K562 (cell line): ENCODE results near the gene DNASE1L2. TPM values are rescaled to one million over a fixed set of nuclear protein-coding genes. Genes with fewer than 3 reads are reported as not detected.
A peak's percentile ranks its signal among the peaks of the same experiment; 100 is the strongest.

Experiments used
- CBFB ChIP-seq: sonication (generic); formaldehyde crosslinking; IDR thresholded peaks from 2 replicates; pipeline ENCODE4 v1.4.0; 2020; ENCODE audit warnings: mild to moderate bottlenecking, missing genetic modification reagents
- HDGF ChIP-seq: fragments of 450-650 bp; IDR thresholded peaks from 2 replicates; pipeline ENCODE4 v1.6.1; 2016
- NFIX ChIP-seq: fragments of 250-450 bp; sonication (Bioruptor Pico); IDR thresholded peaks from 2 replicates; pipeline ENCODE4 v1.4.0; 2020; ENCODE audit warnings: low read depth, mild to moderate bottlenecking, moderate library complexity
- NR4A1 ChIP-seq, 2 experiments: fragments of 250-450 bp in 1 of 2; fragments of 450-650 bp in 1 of 2; sonication (Bioruptor Pico) in 1 of 2; IDR thresholded peaks; 2 replicates each; pipeline versions ENCODE4 v1.4.0 to v1.6.1; 2016 to 2020; ENCODE audit warnings: mild to moderate bottlenecking in 2 of 2, missing compliant biosample characterization in 1 of 2, missing genetic modification characterization in 1 of 2, moderate library complexity in 1 of 2
- POLR2B ChIP-seq: fragments of 450-650 bp; IDR thresholded peaks from 2 replicates; pipeline ENCODE4 v1.6.1; 2018; ENCODE audit warnings: low read depth; ENCODE audit not compliant: partially characterized antibody
- POLR2G ChIP-seq: fragments of 200-400 bp; formaldehyde crosslinking; IDR thresholded peaks from 2 replicates; pipeline ENCODE4 v1.6.1; 2017; ENCODE audit warnings: low read depth, mild to moderate bottlenecking, antibody characterized with exemption, low read length, moderate library complexity
- RFX7 ChIP-seq: fragments of 250-450 bp; sonication (Bioruptor Pico); IDR thresholded peaks from 2 replicates; pipeline ENCODE4 v1.5.1; 2021; ENCODE audit warnings: mild to moderate bottlenecking
- SNIP1 ChIP-seq: fragments of 450-650 bp; IDR thresholded peaks from 2 replicates; pipeline ENCODE4 v1.7.1; 2017; ENCODE audit warnings: low read depth, mild to moderate bottlenecking
- U2AF1 ChIP-seq: fragments of 200-400 bp; formaldehyde crosslinking; optimal IDR thresholded peaks from 2 replicates; pipeline ENCODE3; 2017; ENCODE audit warnings: mild to moderate bottlenecking, low read depth, low read length, moderate library complexity
- ZNF408 ChIP-seq: fragments of 250-450 bp; sonication (Bioruptor Pico); IDR thresholded peaks from 2 replicates; pipeline ENCODE4 v1.4.0; 2020; ENCODE audit warnings: low read depth, mild to moderate bottlenecking, moderate library complexity
- ZNF445 ChIP-seq: fragments of 250-450 bp; sonication (Bioruptor Pico); IDR thresholded peaks from 2 replicates; pipeline ENCODE4 v1.4.0; 2020; ENCODE audit warnings: low read depth, mild to moderate bottlenecking, moderate library complexity
- polyA plus RNA-seq, 8 experiments: library from polyadenylated mRNA; depleted of rRNA in 4 of 8; stranded (reverse) in 5 of 8; unstranded in 3 of 8; fragments of >200 nt; fragmentation: Nextera tagmentation in 2 of 8; fragmentation: Illumina TruSeq in 1 of 8; extraction: Ambion mirVana in 2 of 8; extraction: Trizol in 1 of 8; gene quantifications; 2 replicates each; pipeline versions ENCODE4 v1.2.1 to v1.2.3, GENCODE V29; 2011 to 2014; ENCODE audit warnings: inconsistent platforms in 1 of 8, missing spikeins in 1 of 8
- total RNA-seq, 7 experiments: library from RNA; depleted of rRNA in 6 of 7; stranded (reverse); fragments of >200 nt in 6 of 7; fragmentation: Illumina TruSeq in 2 of 7; extraction: Trizol in 2 of 7; gene quantifications; 2 replicates each; pipeline versions ENCODE4 v1.2.1 to v1.2.3, GENCODE V29; 2011 to 2021; ENCODE audit warnings: low replicate concordance in 1 of 7
- TF ChIP-seq, protein P1 (sequence below): fragments of 450-650 bp; IDR thresholded peaks from 2 replicates; pipeline ENCODE4 v1.6.1; 2016; ENCODE audit warnings: mild to moderate bottlenecking, moderate library complexity
- TF ChIP-seq, protein P2 (sequence below): sonication (generic); formaldehyde crosslinking; IDR thresholded peaks from 2 replicates; pipeline ENCODE4 v1.8.1; 2023; ENCODE audit warnings: mild to moderate bottlenecking, missing genetic modification reagents

The DNASE1L2 gene
- total and polyA plus RNA-seq, 9 of the 15 experiments (the other 6 are each of a cell fraction or from before 2014, with no cell fraction given), result 0.08 to 2.7 (median 1.7) TPM; not detected in 1

GRCh38 chr16:2204416-2205103 lies 31.7 kb upstream of the DNASE1L2 start (continued):
- TF ChIP-seq, protein P1, sequence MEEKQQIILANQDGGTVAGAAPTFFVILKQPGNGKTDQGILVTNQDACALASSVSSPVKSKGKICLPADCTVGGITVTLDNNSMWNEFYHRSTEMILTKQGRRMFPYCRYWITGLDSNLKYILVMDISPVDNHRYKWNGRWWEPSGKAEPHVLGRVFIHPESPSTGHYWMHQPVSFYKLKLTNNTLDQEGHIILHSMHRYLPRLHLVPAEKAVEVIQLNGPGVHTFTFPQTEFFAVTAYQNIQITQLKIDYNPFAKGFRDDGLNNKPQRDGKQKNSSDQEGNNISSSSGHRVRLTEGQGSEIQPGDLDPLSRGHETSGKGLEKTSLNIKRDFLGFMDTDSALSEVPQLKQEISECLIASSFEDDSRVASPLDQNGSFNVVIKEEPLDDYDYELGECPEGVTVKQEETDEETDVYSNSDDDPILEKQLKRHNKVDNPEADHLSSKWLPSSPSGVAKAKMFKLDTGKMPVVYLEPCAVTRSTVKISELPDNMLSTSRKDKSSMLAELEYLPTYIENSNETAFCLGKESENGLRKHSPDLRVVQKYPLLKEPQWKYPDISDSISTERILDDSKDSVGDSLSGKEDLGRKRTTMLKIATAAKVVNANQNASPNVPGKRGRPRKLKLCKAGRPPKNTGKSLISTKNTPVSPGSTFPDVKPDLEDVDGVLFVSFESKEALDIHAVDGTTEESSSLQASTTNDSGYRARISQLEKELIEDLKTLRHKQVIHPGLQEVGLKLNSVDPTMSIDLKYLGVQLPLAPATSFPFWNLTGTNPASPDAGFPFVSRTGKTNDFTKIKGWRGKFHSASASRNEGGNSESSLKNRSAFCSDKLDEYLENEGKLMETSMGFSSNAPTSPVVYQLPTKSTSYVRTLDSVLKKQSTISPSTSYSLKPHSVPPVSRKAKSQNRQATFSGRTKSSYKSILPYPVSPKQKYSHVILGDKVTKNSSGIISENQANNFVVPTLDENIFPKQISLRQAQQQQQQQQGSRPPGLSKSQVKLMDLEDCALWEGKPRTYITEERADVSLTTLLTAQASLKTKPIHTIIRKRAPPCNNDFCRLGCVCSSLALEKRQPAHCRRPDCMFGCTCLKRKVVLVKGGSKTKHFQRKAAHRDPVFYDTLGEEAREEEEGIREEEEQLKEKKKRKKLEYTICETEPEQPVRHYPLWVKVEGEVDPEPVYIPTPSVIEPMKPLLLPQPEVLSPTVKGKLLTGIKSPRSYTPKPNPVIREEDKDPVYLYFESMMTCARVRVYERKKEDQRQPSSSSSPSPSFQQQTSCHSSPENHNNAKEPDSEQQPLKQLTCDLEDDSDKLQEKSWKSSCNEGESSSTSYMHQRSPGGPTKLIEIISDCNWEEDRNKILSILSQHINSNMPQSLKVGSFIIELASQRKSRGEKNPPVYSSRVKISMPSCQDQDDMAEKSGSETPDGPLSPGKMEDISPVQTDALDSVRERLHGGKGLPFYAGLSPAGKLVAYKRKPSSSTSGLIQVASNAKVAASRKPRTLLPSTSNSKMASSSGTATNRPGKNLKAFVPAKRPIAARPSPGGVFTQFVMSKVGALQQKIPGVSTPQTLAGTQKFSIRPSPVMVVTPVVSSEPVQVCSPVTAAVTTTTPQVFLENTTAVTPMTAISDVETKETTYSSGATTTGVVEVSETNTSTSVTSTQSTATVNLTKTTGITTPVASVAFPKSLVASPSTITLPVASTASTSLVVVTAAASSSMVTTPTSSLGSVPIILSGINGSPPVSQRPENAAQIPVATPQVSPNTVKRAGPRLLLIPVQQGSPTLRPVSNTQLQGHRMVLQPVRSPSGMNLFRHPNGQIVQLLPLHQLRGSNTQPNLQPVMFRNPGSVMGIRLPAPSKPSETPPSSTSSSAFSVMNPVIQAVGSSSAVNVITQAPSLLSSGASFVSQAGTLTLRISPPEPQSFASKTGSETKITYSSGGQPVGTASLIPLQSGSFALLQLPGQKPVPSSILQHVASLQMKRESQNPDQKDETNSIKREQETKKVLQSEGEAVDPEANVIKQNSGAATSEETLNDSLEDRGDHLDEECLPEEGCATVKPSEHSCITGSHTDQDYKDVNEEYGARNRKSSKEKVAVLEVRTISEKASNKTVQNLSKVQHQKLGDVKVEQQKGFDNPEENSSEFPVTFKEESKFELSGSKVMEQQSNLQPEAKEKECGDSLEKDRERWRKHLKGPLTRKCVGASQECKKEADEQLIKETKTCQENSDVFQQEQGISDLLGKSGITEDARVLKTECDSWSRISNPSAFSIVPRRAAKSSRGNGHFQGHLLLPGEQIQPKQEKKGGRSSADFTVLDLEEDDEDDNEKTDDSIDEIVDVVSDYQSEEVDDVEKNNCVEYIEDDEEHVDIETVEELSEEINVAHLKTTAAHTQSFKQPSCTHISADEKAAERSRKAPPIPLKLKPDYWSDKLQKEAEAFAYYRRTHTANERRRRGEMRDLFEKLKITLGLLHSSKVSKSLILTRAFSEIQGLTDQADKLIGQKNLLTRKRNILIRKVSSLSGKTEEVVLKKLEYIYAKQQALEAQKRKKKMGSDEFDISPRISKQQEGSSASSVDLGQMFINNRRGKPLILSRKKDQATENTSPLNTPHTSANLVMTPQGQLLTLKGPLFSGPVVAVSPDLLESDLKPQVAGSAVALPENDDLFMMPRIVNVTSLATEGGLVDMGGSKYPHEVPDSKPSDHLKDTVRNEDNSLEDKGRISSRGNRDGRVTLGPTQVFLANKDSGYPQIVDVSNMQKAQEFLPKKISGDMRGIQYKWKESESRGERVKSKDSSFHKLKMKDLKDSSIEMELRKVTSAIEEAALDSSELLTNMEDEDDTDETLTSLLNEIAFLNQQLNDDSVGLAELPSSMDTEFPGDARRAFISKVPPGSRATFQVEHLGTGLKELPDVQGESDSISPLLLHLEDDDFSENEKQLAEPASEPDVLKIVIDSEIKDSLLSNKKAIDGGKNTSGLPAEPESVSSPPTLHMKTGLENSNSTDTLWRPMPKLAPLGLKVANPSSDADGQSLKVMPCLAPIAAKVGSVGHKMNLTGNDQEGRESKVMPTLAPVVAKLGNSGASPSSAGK, result 0 out of 2 replicates have a peak, but pooled peaks have one; percentile 47
- TF ChIP-seq HDGF (0 out of 2 replicates have a peak, but pooled peaks have one; percentile 41), U2AF1 (peak; percentile 3), SNIP1 (no peak), CBFB (CRISPR knock-in tag) (no peak), POLR2B (no peak), ZNF445 (CRISPR knock-in tag) (no peak), POLR2G (no peak), RFX7 (0 out of 2 replicates have a peak, but pooled peaks have one; percentile 40), ZNF408 (CRISPR knock-in tag) (no peak), NR4A1 (CRISPR knock-in tag; IDR thresholded peaks at IDR 0.05) (0 out of 2 replicates have a peak, but pooled peaks have one; percentile 20), NR4A1 (tag; IDR thresholded peaks at IDR 0.05) (no peak), NFIX (CRISPR knock-in tag) (no peak)
- TF ChIP-seq, protein P2, sequence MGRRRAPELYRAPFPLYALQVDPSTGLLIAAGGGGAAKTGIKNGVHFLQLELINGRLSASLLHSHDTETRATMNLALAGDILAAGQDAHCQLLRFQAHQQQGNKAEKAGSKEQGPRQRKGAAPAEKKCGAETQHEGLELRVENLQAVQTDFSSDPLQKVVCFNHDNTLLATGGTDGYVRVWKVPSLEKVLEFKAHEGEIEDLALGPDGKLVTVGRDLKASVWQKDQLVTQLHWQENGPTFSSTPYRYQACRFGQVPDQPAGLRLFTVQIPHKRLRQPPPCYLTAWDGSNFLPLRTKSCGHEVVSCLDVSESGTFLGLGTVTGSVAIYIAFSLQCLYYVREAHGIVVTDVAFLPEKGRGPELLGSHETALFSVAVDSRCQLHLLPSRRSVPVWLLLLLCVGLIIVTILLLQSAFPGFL (CRISPR knock-in tag), result 0 out of 2 replicates have a peak, but pooled peaks have one; percentile 79
- TF ChIP-seq, all 486 proteins: peak for 7
